ENCODE measurements around the gene TUBAL3. TPM values are rescaled to one million over a fixed set of nuclear protein-coding genes. Genes with fewer than 3 reads are reported as not detected.

TUBAL3 gene
- total and polyA plus RNA-seq, 9 of the 15 experiments (the other 6 are each of a cell fraction or from before 2014, with no cell fraction given), result 5.5 to 10.1 (median 6.9) TPM

DNA sequence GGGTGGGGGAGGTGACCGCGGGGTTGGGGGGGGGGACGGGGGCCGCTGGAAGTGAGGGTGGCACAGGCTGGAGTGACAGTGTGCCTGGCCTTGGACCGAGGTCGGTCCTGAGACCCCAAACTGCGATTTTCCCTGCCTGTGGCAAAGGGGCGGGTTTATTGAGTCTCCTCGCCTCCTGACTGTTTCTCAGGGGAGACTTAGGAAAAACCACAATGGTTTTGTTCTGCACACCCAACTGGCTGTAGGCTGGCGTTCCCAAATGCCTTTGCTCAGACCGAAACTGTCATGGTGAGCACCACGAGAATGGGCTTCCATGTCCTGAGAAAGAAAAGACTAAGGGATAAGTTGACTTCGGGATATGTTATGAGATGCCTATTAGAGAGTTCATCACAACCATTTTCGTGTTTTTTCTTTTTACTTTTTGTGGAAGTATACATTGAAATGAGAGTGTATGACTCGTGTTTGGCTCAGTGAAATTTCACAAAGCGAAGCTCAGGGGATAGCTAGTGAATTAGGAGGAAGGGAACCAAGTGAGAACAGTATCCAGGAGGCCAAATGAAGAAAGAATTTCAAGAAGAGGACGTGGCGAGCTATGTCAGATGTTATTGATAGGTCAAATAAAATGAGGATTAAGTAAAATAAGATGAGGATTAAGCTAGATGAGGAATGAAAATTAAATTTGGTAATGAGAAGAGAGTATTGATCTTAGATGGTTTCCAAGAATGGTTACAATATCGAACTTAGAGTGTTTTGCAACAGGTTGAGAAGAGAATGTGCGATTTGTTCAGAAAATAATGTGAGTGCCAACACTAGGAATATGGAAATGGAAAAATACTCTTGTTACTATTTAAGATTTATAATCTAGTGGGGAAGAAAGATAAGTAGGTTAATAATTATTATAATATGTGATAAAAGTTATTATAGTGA is 8.6 kb upstream of the TUBAL3 start:
- DNase-seq (ENCODE audit: extremely low read depth in 1 of 4, low spot score in 3 of 4) (peak in 1 of 4 experiments; percentile 54), ATAC-seq (peak; percentile 47), FAIRE-seq (peak; percentile 82)
- H3K4me2 ChIP-seq (ENCODE audit: insufficient read depth, low read length), result peak overlapping the region; percentile 85
- CTCF ChIA-PET (ENCODE audit: low intra/inter-chr PET ratio), result interaction anchor here (0.7 kb wide), 1 partner anchor 27 kb away, joined by 3 read pairs; no protein-coding TSS in a partner anchor
- H3K9me3 ChIP-seq (replicated peaks; ENCODE audit: control insufficient read depth, insufficient read depth, low read depth, low read length), result no peaks in the 10 kb centered on the region; the same call in none of the 2 replicates
- intact Hi-C loops (cut with micrococcal nuclease) (no loop called here), in situ Hi-C loops (cut with MboI) (no loop called here)
- H3K9me1 ChIP-seq (ENCODE audit: control insufficient read depth, insufficient read depth, low read length), result no peaks in the 10 kb centered on the region
- H3K4me1 ChIP-seq (replicated peaks in 1 of 2; ENCODE audit: control insufficient read depth in 2 of 2, insufficient read depth in 2 of 2, low read length in 2 of 2), result peaks cover 8 to 9% of the 10 kb centered on the region in 2 experiments; a peak in 4 of 5 replicates
- peak overlapping the region; percentile 87 for H3K4me3 ChIP-seq
- peaks cover 24% of the 10 kb centered on the region; the same call in 2 of the 3 replicates for H3K36me3 ChIP-seq (ENCODE audit: control insufficient read depth, insufficient read depth, low read length)
- WGBS (ENCODE audit: insufficient coverage, low coverage, missing lambda C conversion rate), result under 1% methylated on average over 14 of the region's 20 CpGs
- H3K9ac ChIP-seq (ENCODE audit: insufficient read depth in 1 of 2, low read depth in 2 of 2, low read length in 2 of 2), result peak overlapping the region; percentile 79 to 96
- peaks cover 63% of the 10 kb centered on the region for H3K79me2 ChIP-seq (ENCODE audit: control insufficient read depth, insufficient read depth, low read length)
- no peak overlapping the region for H2AFZ ChIP-seq (ENCODE audit: low read depth, low read length)
- H3K27ac ChIP-seq (ENCODE audit: extremely low read depth, low read depth, low read length), result peak overlapping the region; percentile 64
- no peaks in the 10 kb centered on the region; the same call in 1 of the 2 replicates for H4K20me1 ChIP-seq (replicated peaks; ENCODE audit: control insufficient read depth, insufficient read depth, low read length)
- POLR2A ChIA-PET, result interaction anchor here (0.5 to 1.4 kb wide), 4 partner anchors 10 to 591 kb away, joined by 3 to 5 read pairs (median 4); partner anchors contain the start of gene TASOR2
- H3K27me3 ChIP-seq (ENCODE audit: control insufficient read depth in 2 of 2, insufficient read depth in 2 of 2, low read length in 2 of 2), result no peaks in the 10 kb centered on the region
- TSS peak; percentile 40 for BruUV-seq (replicated peaks)
- TF ChIP-seq CBFB (CRISPR knock-in tag; IDR thresholded peaks at IDR 0.05) (no peak), MEIS2 (IDR thresholded peaks at IDR 0.05; ENCODE audit: partially characterized antibody) (no peak), SIN3A (IDR thresholded peaks at IDR 0.05; ENCODE audit: borderline replicate concordance in 2 of 2, control insufficient read depth in 1 of 2, low read depth in 2 of 2, low read length in 2 of 2) (0 out of 4 replicates have a peak, but pooled peaks of 1 of the 2 experiments have one; percentile 68), POLR2H (tag; IDR thresholded peaks at IDR 0.05; ENCODE audit: low read depth) (0 out of 2 replicates have a peak, but pooled peaks have one; percentile 16), ELF2 (CRISPR knock-in tag; IDR thresholded peaks at IDR 0.05) (no peak), FOSL1 (tag; conservative IDR thresholded peaks at IDR 0.05) (no peak), RBBP5 (IDR thresholded peaks at IDR 0.05; ENCODE audit: borderline replicate concordance, insufficient read depth, low read length, poor library complexity, severe bottlenecking) (peak; percentile 26), NUFIP1 (IDR thresholded peaks at IDR 0.05; ENCODE audit: partially characterized antibody) (no peak), YY1 (IDR thresholded peaks at IDR 0.05; ENCODE audit: borderline replicate concordance in 1 of 3, control insufficient read depth in 1 of 3, extremely low read depth in 1 of 3, insufficient read depth in 3 of 3, insufficient read length in 1 of 3, insufficient replicate concordance in 2 of 3, low read depth in 1 of 3, low read length in 2 of 3) (peak in 1 of 3 experiments; percentile 19), FOXA1 (IDR thresholded peaks at IDR 0.05; ENCODE audit: borderline replicate concordance) (no peak), NFE2 (IDR thresholded peaks at IDR 0.05; ENCODE audit: low read depth) (no peak), NFATC3 (IDR thresholded peaks at IDR 0.05) (0 out of 2 replicates have a peak, but pooled peaks have one; percentile 24), NFE2L1 (tag; IDR thresholded peaks at IDR 0.05; ENCODE audit: borderline replicate concordance, low read depth) (no peak), ZNF57 (CRISPR knock-in tag; IDR thresholded peaks at IDR 0.05) (no peak), HDAC3 (IDR thresholded peaks at IDR 0.05; ENCODE audit: borderline replicate concordance, partially characterized antibody) (peak; percentile 36), RHOXF2B (CRISPR knock-in tag; conservative IDR thresholded peaks at IDR 0.05) (0 out of 2 replicates have a peak, but pooled peaks have one; percentile 49), FOXM1 (IDR thresholded peaks at IDR 0.05; ENCODE audit: low read depth) (no peak), FOXM1 (CRISPR knock-in tag; IDR thresholded peaks at IDR 0.05; ENCODE audit: low read depth) (no peak)
- TF ChIP-seq, protein P1, sequence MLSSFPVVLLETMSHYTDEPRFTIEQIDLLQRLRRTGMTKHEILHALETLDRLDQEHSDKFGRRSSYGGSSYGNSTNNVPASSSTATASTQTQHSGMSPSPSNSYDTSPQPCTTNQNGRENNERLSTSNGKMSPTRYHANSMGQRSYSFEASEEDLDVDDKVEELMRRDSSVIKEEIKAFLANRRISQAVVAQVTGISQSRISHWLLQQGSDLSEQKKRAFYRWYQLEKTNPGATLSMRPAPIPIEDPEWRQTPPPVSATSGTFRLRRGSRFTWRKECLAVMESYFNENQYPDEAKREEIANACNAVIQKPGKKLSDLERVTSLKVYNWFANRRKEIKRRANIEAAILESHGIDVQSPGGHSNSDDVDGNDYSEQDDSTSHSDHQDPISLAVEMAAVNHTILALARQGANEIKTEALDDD (IDR thresholded peaks at IDR 0.05), result no peak

All from K562 (cell line).